Measurements from ENCODE around the gene PSMC3.

PSMC3 gene

GRCh38 chr11:47394322-47395222, 31.7 kb downstream of the PSMC3 start:
- peak; percentile 23 for DNase-seq (ENCODE audit: low read depth, low spot score)

GRCh38 chr11:47394050-47394321, 32.3 kb downstream of the PSMC3 start:
- DNase-seq (ENCODE audit: low read depth, low spot score), result no peak

GRCh38 chr11:47393163-47394049, 32.8 kb downstream of the PSMC3 start:
- DNase-seq (ENCODE audit: low read depth, low spot score), result no peak

- no peak for DNase-seq (ENCODE audit: low read depth, low spot score)
Measured at GRCh38 chr11:47392546-47393162, 33.6 kb downstream of the PSMC3 start.

GRCh38 chr11:47391711-47392432, 34.4 kb downstream of the PSMC3 start:
- DNase-seq (ENCODE audit: low read depth, low spot score), result no peak

GRCh38 chr11:47391077-47391583, 35.1 kb downstream of the PSMC3 start:
- DNase-seq (ENCODE audit: low read depth, low spot score), result no peak

GRCh38 chr11:47390422-47390760, 35.8 kb downstream of the PSMC3 start:
- no peak for DNase-seq (ENCODE audit: low read depth, low spot score)

GRCh38 chr11:47389577-47390421, 36.4 kb downstream of the PSMC3 start:
- no peak for DNase-seq (ENCODE audit: low read depth, low spot score)

GRCh38 chr11:47388697-47389576, 37.3 kb downstream of the PSMC3 start:
- DNase-seq (ENCODE audit: low read depth, low spot score), result no peak

- DNase-seq (ENCODE audit: low read depth, low spot score), result no peak
Measured at GRCh38 chr11:47387944-47388696, 38.1 kb downstream of the PSMC3 start.

- DNase-seq (ENCODE audit: low read depth, low spot score), result no peak
Measured at GRCh38 chr11:47384498-47384897, 41.7 kb downstream of the PSMC3 start.

- no peak for DNase-seq (ENCODE audit: low read depth, low spot score)
Measured at GRCh38 chr11:47383071-47383470, 43.2 kb downstream of the PSMC3 start.

GRCh38 chr11:47380078-47380477, 46.2 kb downstream of the PSMC3 start:
- DNase-seq (ENCODE audit: low read depth, low spot score), result no peak

- no peak for DNase-seq (ENCODE audit: low read depth, low spot score)
Measured at GRCh38 chr11:47379317-47379716, 46.9 kb downstream of the PSMC3 start.

- no peak for DNase-seq (ENCODE audit: low read depth, low spot score)
Measured at GRCh38 chr11:47378836-47379170, 47.4 kb downstream of the PSMC3 start.

- no peak for DNase-seq (ENCODE audit: low read depth, low spot score)
Measured at GRCh38 chr11:47378010-47378835, 48.0 kb downstream of the PSMC3 start, which contains the start of gene SPI1. SPI1 (minus strand) TSS chr11:47378547; CDS start chr11:47378353, 194 bp downstream.

- no peak for DNase-seq (ENCODE audit: low read depth, low spot score)
Measured at GRCh38 chr11:47377571-47378009, 48.6 kb downstream of the PSMC3 start.
